Parathyroid adenoma (tissue), 2 donors: Measurements from ENCODE around the gene SPSB2.
"Not testable (repeated sequence)": the region's sequence is repeated elsewhere in the genome, so short reads cannot be mapped to it uniquely, and the experiment has no call there.

ENCODE experiments used
- H2AFZ ChIP-seq: fragments of 300-600 bp; sonication (generic); one replicate; pipeline ENCODE4 v1.7.0; 2017; ENCODE audit warnings: antibody characterized with exemption, mild to moderate bottlenecking
- H3K27ac ChIP-seq: fragments of 300-600 bp; sonication (generic); one replicate; pipeline ENCODE4 v1.7.0; 2017
- H3K27me3 ChIP-seq: fragments of 300-600 bp; sonication (generic); one replicate; pipeline ENCODE4 v1.7.0; 2017; ENCODE audit warnings: low read length; ENCODE audit not compliant: control insufficient read depth, insufficient read depth
- H3K36me3 ChIP-seq: fragments of 300-600 bp; sonication (generic); one replicate; pipeline ENCODE4 v1.7.0; 2017; ENCODE audit warnings: low read length; ENCODE audit not compliant: control insufficient read depth, insufficient read depth
- H3K4me1 ChIP-seq: fragments of 300-600 bp; sonication (generic); one replicate; pipeline ENCODE4 v1.7.0; 2017; ENCODE audit warnings: control low read depth
- H3K4me2 ChIP-seq: fragments of 300-600 bp; sonication (generic); one replicate; pipeline ENCODE4 v1.7.0; 2017; ENCODE audit warnings: low read length
- H3K4me3 ChIP-seq: fragments of 300-600 bp; sonication (generic); one replicate; pipeline ENCODE4 v1.7.0; 2017; ENCODE audit warnings: low read depth, low read length
- H3K79me2 ChIP-seq: fragments of 300-600 bp; sonication (generic); one replicate; pipeline ENCODE4 v1.7.0; 2017; ENCODE audit warnings: control low read depth
- H3K9ac ChIP-seq: fragments of 300-600 bp; sonication (generic); one replicate; pipeline ENCODE4 v1.7.0; 2017; ENCODE audit warnings: mild to moderate bottlenecking
- H3K9me3 ChIP-seq: fragments of 300-600 bp; sonication (generic); one replicate; pipeline ENCODE4 v1.7.0; 2017; ENCODE audit warnings: low read length; ENCODE audit not compliant: control insufficient read depth
- CTCF ChIP-seq: fragments of 300-600 bp; sonication (generic); IDR thresholded peaks from one replicate; pipeline ENCODE4 v1.7.0; 2017; ENCODE audit warnings: antibody characterized with exemption, mild to moderate bottlenecking
- donor health status: primary hyperparathyroidism.

SPSB2 gene

GRCh38 chr12:6899837-6900519 lies 26.9 kb upstream of the SPSB2 start:
- H3K27me3 ChIP-seq: no peaks in the 10 kb centered on the region
- no peak overlapping the region for H2AFZ ChIP-seq
- no peak overlapping the region for H3K4me2 ChIP-seq
- H3K79me2 ChIP-seq: no peaks in the 10 kb centered on the region
- no peak overlapping the region for H3K27ac ChIP-seq
- TF ChIP-seq CTCF: no peak
- no peak overlapping the region for H3K4me3 ChIP-seq
- no peak overlapping the region for H3K9ac ChIP-seq
- H3K9me3 ChIP-seq: no peaks in the 10 kb centered on the region
- H3K36me3 ChIP-seq: no peaks in the 10 kb centered on the region
- peaks cover 8% of the 10 kb centered on the region for H3K4me1 ChIP-seq

GRCh38 chr12:6899427-6899826 lies 26.3 kb upstream of the SPSB2 start:
- Histone ChIP-seq H3K4me3 (no peak overlapping the region), H3K9me3 (no peaks in the 10 kb centered on the region), H3K27me3 (no peaks in the 10 kb centered on the region), H3K79me2 (no peaks in the 10 kb centered on the region), H3K4me2 (no peak overlapping the region), H3K36me3 (no peaks in the 10 kb centered on the region), H3K4me1 (peaks cover 8% of the 10 kb centered on the region), H3K27ac (no peak overlapping the region), H3K9ac (no peak overlapping the region), H2AFZ (no peak overlapping the region)
- no peak for TF ChIP-seq CTCF

GRCh38 chr12:6896846-6897435 lies 23.8 kb upstream of the SPSB2 start:
- Histone ChIP-seq H3K27me3 (no peaks in the 10 kb centered on the region), H2AFZ (no peak overlapping the region), H3K4me3 (no peak overlapping the region), H3K4me2 (no peak overlapping the region), H3K9ac (no peak overlapping the region), H3K9me3 (no peaks in the 10 kb centered on the region), H3K36me3 (no peaks in the 10 kb centered on the region), H3K79me2 (no peaks in the 10 kb centered on the region), H3K27ac (no peak overlapping the region), H3K4me1 (no peaks in the 10 kb centered on the region)
- TF ChIP-seq CTCF: no peak

GRCh38 chr12:6894321-6894720 lies 21.2 kb upstream of the SPSB2 start:
- Histone ChIP-seq H3K4me3 (no peak overlapping the region), H3K36me3 (no peaks in the 10 kb centered on the region), H3K4me1 (peaks cover 6% of the 10 kb centered on the region), H3K27ac (no peak overlapping the region), H3K79me2 (no peaks in the 10 kb centered on the region), H3K27me3 (no peaks in the 10 kb centered on the region), H2AFZ (no peak overlapping the region), H3K9me3 (no peaks in the 10 kb centered on the region), H3K9ac (no peak overlapping the region), H3K4me2 (no peak overlapping the region)
- no peak for TF ChIP-seq CTCF

GRCh38 chr12:6892683-6893082 lies 19.6 kb upstream of the SPSB2 start:
- H3K9me3 ChIP-seq, H3K27me3 ChIP-seq, H3K4me2 ChIP-seq, H3K36me3 ChIP-seq, H3K79me2 ChIP-seq, H2AFZ ChIP-seq, H3K9ac ChIP-seq, H3K4me1 ChIP-seq, H3K27ac ChIP-seq, H3K4me3 ChIP-seq: not testable (repeated sequence)
